Gastrocnemius medialis (tissue), 4 donors: Measurements from ENCODE around the gene CACNA1C.

Experiments used
- POLR2A ChIP-seq, 2 donors: fragments of 450-650 bp; IDR thresholded peaks; one replicate each; pipeline ENCODE4 v1.6.1; 2017; ENCODE audit warnings: antibody characterized with exemption in 2 of 2, mild to moderate bottlenecking in 2 of 2, moderate library complexity in 2 of 2
- TF ChIP-seq, protein P1 (sequence below), 5 experiments: fragments of 450-650 bp in 3 of 5; fragments of 200-600 bp in 2 of 5; sonication (generic) in 2 of 5; IDR thresholded peaks in 4 of 5; conservative IDR thresholded peaks in 1 of 5; 1 replicate in 4 of 5; 2 replicates in 1 of 5; pipeline ENCODE4 v1.5.1; 2016 to 2019; ENCODE audit warnings: antibody characterized with exemption in 5 of 5, mild to moderate bottlenecking in 3 of 5, moderate library complexity in 3 of 5

DNA sequence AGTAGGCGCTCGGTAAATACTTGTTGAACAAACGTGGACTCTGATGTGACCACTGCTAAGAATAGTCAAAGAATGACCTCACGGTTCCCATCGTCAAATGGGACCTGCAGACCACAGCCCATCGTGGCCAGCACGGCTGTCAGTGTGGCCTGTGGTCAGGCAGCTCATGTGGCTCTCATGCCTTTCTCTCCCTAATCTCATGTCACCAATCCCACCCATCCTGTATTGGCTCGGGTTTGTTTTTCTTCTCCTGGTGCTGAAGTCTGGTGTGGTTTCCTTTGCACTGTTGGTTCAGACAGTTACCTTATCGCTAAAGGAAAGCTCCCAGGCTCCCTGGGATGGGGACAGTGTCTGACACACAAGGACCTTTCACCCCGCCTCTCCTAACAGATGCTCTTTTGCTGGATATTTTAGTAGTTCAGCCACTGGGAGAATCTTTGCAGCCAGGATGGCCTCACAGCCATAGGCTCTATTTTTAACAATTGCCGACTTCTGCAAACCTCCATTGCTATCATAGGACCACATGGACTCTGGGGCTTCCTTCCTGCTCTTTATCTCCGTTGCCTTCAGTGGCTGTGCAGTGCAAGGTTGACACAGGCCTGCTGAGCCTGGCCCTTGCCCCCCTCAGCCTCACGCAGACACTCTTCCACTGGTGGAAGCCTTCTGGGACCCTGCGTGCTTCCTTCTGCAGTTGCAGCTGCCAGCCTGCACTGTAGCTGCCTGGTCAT lies 448.8 kb downstream of the CACNA1C start:
- TF ChIP-seq, protein P1, sequence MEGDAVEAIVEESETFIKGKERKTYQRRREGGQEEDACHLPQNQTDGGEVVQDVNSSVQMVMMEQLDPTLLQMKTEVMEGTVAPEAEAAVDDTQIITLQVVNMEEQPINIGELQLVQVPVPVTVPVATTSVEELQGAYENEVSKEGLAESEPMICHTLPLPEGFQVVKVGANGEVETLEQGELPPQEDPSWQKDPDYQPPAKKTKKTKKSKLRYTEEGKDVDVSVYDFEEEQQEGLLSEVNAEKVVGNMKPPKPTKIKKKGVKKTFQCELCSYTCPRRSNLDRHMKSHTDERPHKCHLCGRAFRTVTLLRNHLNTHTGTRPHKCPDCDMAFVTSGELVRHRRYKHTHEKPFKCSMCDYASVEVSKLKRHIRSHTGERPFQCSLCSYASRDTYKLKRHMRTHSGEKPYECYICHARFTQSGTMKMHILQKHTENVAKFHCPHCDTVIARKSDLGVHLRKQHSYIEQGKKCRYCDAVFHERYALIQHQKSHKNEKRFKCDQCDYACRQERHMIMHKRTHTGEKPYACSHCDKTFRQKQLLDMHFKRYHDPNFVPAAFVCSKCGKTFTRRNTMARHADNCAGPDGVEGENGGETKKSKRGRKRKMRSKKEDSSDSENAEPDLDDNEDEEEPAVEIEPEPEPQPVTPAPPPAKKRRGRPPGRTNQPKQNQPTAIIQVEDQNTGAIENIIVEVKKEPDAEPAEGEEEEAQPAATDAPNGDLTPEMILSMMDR (IDR thresholded peaks at IDR 0.05 in 4 of 5, conservative IDR thresholded peaks at IDR 0.05 in 1 of 5) = no peak
- no peak for TF ChIP-seq POLR2A (IDR thresholded peaks at IDR 0.05)
